Measurements from ENCODE around the gene PCSK2. TPM values are rescaled to one million over a fixed set of nuclear protein-coding genes. Genes with fewer than 3 reads are reported as not detected.
"Not testable (repeated sequence)": the region's sequence is repeated elsewhere in the genome, so short reads cannot be mapped to it uniquely, and the experiment has no call there.

Gene PCSK2
- total and polyA plus RNA-seq, 5 donors from 2014 or later: not detected

GRCh38 chr20:17205084-17205813 lies 21.6 kb upstream of the PCSK2 start:
- Mint-ChIP-seq H3K4me1 (no peaks in the 10 kb centered on the region), H3K9me3 (peaks cover 0 to 12% (median 0%) of the 10 kb centered on the region in 7 donors), H3K27me3 (peaks cover 4% of the 10 kb centered on the region), H3K36me3 (no peaks in the 10 kb centered on the region), H3K4me3 (no peak overlapping the region), H3K27ac (no peak overlapping the region)
- Histone ChIP-seq H3K4me3 (ENCODE audit: low read depth, low read length) (no peak overlapping the region), H3K36me3 (ENCODE audit: control insufficient read depth, insufficient read depth, low read length) (no peaks in the 10 kb centered on the region), H3K27ac (ENCODE audit: insufficient read depth, low read length, poor library complexity, severe bottlenecking) (no peak overlapping the region), H3K9me3 (ENCODE audit: control insufficient read depth in 2 of 2, low read length in 2 of 2) (no peaks in the 10 kb centered on the region), H3K4me1 (ENCODE audit: control insufficient read depth, insufficient read depth, low read length, poor library complexity, severe bottlenecking) (no peaks in the 10 kb centered on the region), H3K27me3 (ENCODE audit: control insufficient read depth, insufficient read depth, low read length) (no peaks in the 10 kb centered on the region)
- DNase-seq: no peak
- ATAC-seq (ENCODE audit: low read depth in 2 of 2): no peak

GRCh38 chr20:17210387-17210786 lies 16.5 kb upstream of the PCSK2 start:
- H3K36me3 Mint-ChIP-seq: no peaks in the 10 kb centered on the region
- H3K4me1 ChIP-seq (ENCODE audit: control insufficient read depth, insufficient read depth, low read length, poor library complexity, severe bottlenecking): no peaks in the 10 kb centered on the region
- no peaks in the 10 kb centered on the region for H3K27me3 ChIP-seq (ENCODE audit: control insufficient read depth, insufficient read depth, low read length)
- H3K4me3 Mint-ChIP-seq: no peak overlapping the region
- peaks cover 4% of the 10 kb centered on the region for H3K27me3 Mint-ChIP-seq
- no peak overlapping the region for H3K27ac ChIP-seq (ENCODE audit: insufficient read depth, low read length, poor library complexity, severe bottlenecking)
- no peaks in the 10 kb centered on the region for H3K36me3 ChIP-seq (ENCODE audit: control insufficient read depth, insufficient read depth, low read length)
- no peak overlapping the region for H3K4me3 ChIP-seq (ENCODE audit: low read depth, low read length)
- DNase-seq (no peak), ATAC-seq (ENCODE audit: low read depth in 2 of 2) (no peak)
- peaks cover 0 to 12% (median 2%) of the 10 kb centered on the region in 7 donors for H3K9me3 Mint-ChIP-seq
- H3K4me1 Mint-ChIP-seq: no peaks in the 10 kb centered on the region
- no peaks in the 10 kb centered on the region for H3K9me3 ChIP-seq (ENCODE audit: control insufficient read depth in 2 of 2, low read length in 2 of 2)
- H3K27ac Mint-ChIP-seq: no peak overlapping the region

GRCh38 chr20:17210983-17211382 lies 15.9 kb upstream of the PCSK2 start:
- no peaks in the 10 kb centered on the region for H3K4me1 Mint-ChIP-seq
- no peak for ATAC-seq (ENCODE audit: low read depth in 2 of 2)
- no peaks in the 10 kb centered on the region for H3K4me1 ChIP-seq (ENCODE audit: control insufficient read depth, insufficient read depth, low read length, poor library complexity, severe bottlenecking)
- H3K9me3 Mint-ChIP-seq: peaks cover 0 to 18% (median 2%) of the 10 kb centered on the region in 7 donors
- no peaks in the 10 kb centered on the region for H3K9me3 ChIP-seq (ENCODE audit: control insufficient read depth in 2 of 2, low read length in 2 of 2)
- peaks cover 2% of the 10 kb centered on the region for H3K27me3 Mint-ChIP-seq
- H3K36me3 ChIP-seq (ENCODE audit: control insufficient read depth, insufficient read depth, low read length): no peaks in the 10 kb centered on the region
- H3K27me3 ChIP-seq (ENCODE audit: control insufficient read depth, insufficient read depth, low read length): no peaks in the 10 kb centered on the region
- no peaks in the 10 kb centered on the region for H3K36me3 Mint-ChIP-seq
- H3K27ac Mint-ChIP-seq: no peak overlapping the region
- H3K4me3 Mint-ChIP-seq: no peak overlapping the region
- H3K4me3 ChIP-seq (ENCODE audit: low read depth, low read length): no peak overlapping the region
- H3K27ac ChIP-seq (ENCODE audit: insufficient read depth, low read length, poor library complexity, severe bottlenecking): no peak overlapping the region
- no peak for DNase-seq

GRCh38 chr20:17215167-17215566 lies 11.7 kb upstream of the PCSK2 start:
- no peak overlapping the region for H3K4me3 ChIP-seq (ENCODE audit: low read depth, low read length)
- no peaks in the 10 kb centered on the region for H3K4me1 ChIP-seq (ENCODE audit: control insufficient read depth, insufficient read depth, low read length, poor library complexity, severe bottlenecking)
- ATAC-seq (ENCODE audit: low read depth in 2 of 2) (no peak), DNase-seq (no peak)
- peaks cover 1 to 16% (median 4%) of the 10 kb centered on the region in 7 donors for H3K9me3 Mint-ChIP-seq
- H3K9me3 ChIP-seq (ENCODE audit: control insufficient read depth in 2 of 2, low read length in 2 of 2): no peaks in the 10 kb centered on the region
- no peaks in the 10 kb centered on the region for H3K27me3 ChIP-seq (ENCODE audit: control insufficient read depth, insufficient read depth, low read length)
- no peaks in the 10 kb centered on the region for H3K4me1 Mint-ChIP-seq
- H3K27me3 Mint-ChIP-seq: no peaks in the 10 kb centered on the region
- H3K36me3 Mint-ChIP-seq: no peaks in the 10 kb centered on the region
- no peaks in the 10 kb centered on the region for H3K36me3 ChIP-seq (ENCODE audit: control insufficient read depth, insufficient read depth, low read length)
- H3K27ac ChIP-seq (ENCODE audit: insufficient read depth, low read length, poor library complexity, severe bottlenecking): no peak overlapping the region
- no peak overlapping the region for H3K4me3 Mint-ChIP-seq
- H3K27ac Mint-ChIP-seq: no peak overlapping the region

- not testable (repeated sequence) for H3K27ac ChIP-seq (ENCODE audit: insufficient read depth, low read length, poor library complexity, severe bottlenecking)
Measured at GRCh38 chr20:17219856-17220255, 7.0 kb upstream of the PCSK2 start.

GRCh38 chr20:17223553-17223952 lies 3.3 kb upstream of the PCSK2 start:
- ATAC-seq (ENCODE audit: low read depth in 2 of 2): no peak
- H3K36me3 Mint-ChIP-seq: no peaks in the 10 kb centered on the region
- no peaks in the 10 kb centered on the region for H3K4me1 ChIP-seq (ENCODE audit: control insufficient read depth, insufficient read depth, low read length, poor library complexity, severe bottlenecking)
- H3K9me3 ChIP-seq (ENCODE audit: control insufficient read depth in 2 of 2, low read length in 2 of 2): no peaks in the 10 kb centered on the region
- no peaks in the 10 kb centered on the region for H3K36me3 ChIP-seq (ENCODE audit: control insufficient read depth, insufficient read depth, low read length)
- no peak for DNase-seq
- H3K27ac ChIP-seq (ENCODE audit: insufficient read depth, low read length, poor library complexity, severe bottlenecking): no peak overlapping the region
- H3K4me3 ChIP-seq (ENCODE audit: low read depth, low read length): no peak overlapping the region
- peaks cover 41% of the 10 kb centered on the region for H3K27me3 Mint-ChIP-seq
- H3K27ac Mint-ChIP-seq: no peak overlapping the region
- peaks cover 5% of the 10 kb centered on the region for H3K27me3 ChIP-seq (ENCODE audit: control insufficient read depth, insufficient read depth, low read length)
- H3K4me1 Mint-ChIP-seq: peaks cover 0 to 2% (median 0%) of the 10 kb centered on the region in 4 donors
- peaks cover 0 to 13% (median 0%) of the 10 kb centered on the region in 7 donors for H3K9me3 Mint-ChIP-seq
- H3K4me3 Mint-ChIP-seq: no peak overlapping the region

More at GRCh38 chr20:17219856-17220255, 7.0 kb upstream of the PCSK2 start:
- H3K4me1 Mint-ChIP-seq; H3K4me3 Mint-ChIP-seq; H3K9me3 ChIP-seq (ENCODE audit: control insufficient read depth in 2 of 2, low read length in 2 of 2); H3K27ac Mint-ChIP-seq; H3K4me3 ChIP-seq (ENCODE audit: low read depth, low read length); H3K27me3 ChIP-seq (ENCODE audit: control insufficient read depth, insufficient read depth, low read length); ATAC-seq (ENCODE audit: low read depth in 2 of 2); H3K27me3 Mint-ChIP-seq; DNase-seq; H3K36me3 ChIP-seq (ENCODE audit: control insufficient read depth, insufficient read depth, low read length); H3K4me1 ChIP-seq (ENCODE audit: control insufficient read depth, insufficient read depth, low read length, poor library complexity, severe bottlenecking); H3K36me3 Mint-ChIP-seq: not testable (repeated sequence)
- H3K9me3 Mint-ChIP-seq: peaks cover 0 to 11% (median 4%) of the 10 kb centered on the region in 7 donors

GRCh38 chr20:17225851-17226409 lies 910 bp upstream of the PCSK2 start:
- Histone ChIP-seq H3K27ac (ENCODE audit: insufficient read depth, low read length, poor library complexity, severe bottlenecking) (no peak overlapping the region), H3K4me1 (ENCODE audit: control insufficient read depth, insufficient read depth, low read length, poor library complexity, severe bottlenecking) (no peaks in the 10 kb centered on the region), H3K27me3 (ENCODE audit: control insufficient read depth, insufficient read depth, low read length) (peaks cover 10% of the 10 kb centered on the region), H3K36me3 (ENCODE audit: control insufficient read depth, insufficient read depth, low read length) (no peaks in the 10 kb centered on the region), H3K4me3 (ENCODE audit: low read depth, low read length) (no peak overlapping the region), H3K9me3 (ENCODE audit: control insufficient read depth in 2 of 2, low read length in 2 of 2) (no peaks in the 10 kb centered on the region)
- Mint-ChIP-seq H3K9me3 (peaks cover 0 to 12% (median 0%) of the 10 kb centered on the region in 7 donors), H3K27me3 (peaks cover 50% of the 10 kb centered on the region), H3K36me3 (no peaks in the 10 kb centered on the region), H3K27ac (no peak overlapping the region), H3K4me1 (peaks cover 0 to 2% (median 0%) of the 10 kb centered on the region in 4 donors), H3K4me3 (peak overlapping the region in 1 of 4 donors; percentile 78)
- DNase-seq (no peak), ATAC-seq (ENCODE audit: low read depth in 2 of 2) (no peak)

- no peaks in the 10 kb centered on the region for H3K4me1 ChIP-seq (ENCODE audit: control insufficient read depth, insufficient read depth, low read length, poor library complexity, severe bottlenecking)
- H3K9me3 Mint-ChIP-seq: peaks cover 0 to 12% (median 0%) of the 10 kb centered on the region in 7 donors
- no peak overlapping the region for H3K27ac ChIP-seq (ENCODE audit: insufficient read depth, low read length, poor library complexity, severe bottlenecking)
- no peak overlapping the region for H3K4me3 Mint-ChIP-seq
- H3K27ac Mint-ChIP-seq: no peak overlapping the region
- H3K9me3 ChIP-seq (ENCODE audit: control insufficient read depth in 2 of 2, low read length in 2 of 2): no peaks in the 10 kb centered on the region
- DNase-seq (no peak), ATAC-seq (ENCODE audit: low read depth in 2 of 2) (no peak)
- H3K4me1 Mint-ChIP-seq: peaks cover 0 to 2% (median 0%) of the 10 kb centered on the region in 4 donors
- H3K36me3 Mint-ChIP-seq: no peaks in the 10 kb centered on the region
- no peaks in the 10 kb centered on the region for H3K36me3 ChIP-seq (ENCODE audit: control insufficient read depth, insufficient read depth, low read length)
- no peak overlapping the region for H3K4me3 ChIP-seq (ENCODE audit: low read depth, low read length)
- peaks cover 50% of the 10 kb centered on the region for H3K27me3 Mint-ChIP-seq
- H3K27me3 ChIP-seq (ENCODE audit: control insufficient read depth, insufficient read depth, low read length): peaks cover 10% of the 10 kb centered on the region
Measured at GRCh38 chr20:17227219-17227575, 357 bp downstream of the PCSK2 start.
